GM21381 (cell line): ENCODE results near the gene EPHA3.

Experiments used
- ATAC-seq: cut with Tn5 transposase; IDR thresholded peaks from one replicate; pipeline ENCODE4 v1.9.1; 2021; ENCODE audit warnings: mild to moderate bottlenecking, moderate library complexity; ENCODE audit not compliant: unreplicated experiment

The EPHA3 gene

GRCh38 chr3:89144080-89144479 lies 36.7 kb downstream of the EPHA3 start:
- ATAC-seq, result no peak

- no peak for ATAC-seq
Measured at GRCh38 chr3:89145995-89146394, 38.6 kb downstream of the EPHA3 start.

GRCh38 chr3:89154416-89154815 lies 47.0 kb downstream of the EPHA3 start:
- no peak for ATAC-seq

- no peak for ATAC-seq
Measured at GRCh38 chr3:89155811-89156210, 48.4 kb downstream of the EPHA3 start.

GRCh38 chr3:89157575-89157974 lies 50.2 kb downstream of the EPHA3 start:
- ATAC-seq, result no peak

GRCh38 chr3:89159605-89160004 lies 52.2 kb downstream of the EPHA3 start:
- ATAC-seq, result no peak

- ATAC-seq, result no peak
Measured at GRCh38 chr3:89164774-89165173, 57.4 kb downstream of the EPHA3 start.

GRCh38 chr3:89165636-89166263 lies 58.3 kb downstream of the EPHA3 start:
- ATAC-seq, result no peak

GRCh38 chr3:89171687-89172545 lies 64.5 kb downstream of the EPHA3 start:
- no peak for ATAC-seq

- ATAC-seq, result no peak
Measured at GRCh38 chr3:89173546-89173945, 66.1 kb downstream of the EPHA3 start.

- ATAC-seq, result no peak
Measured at GRCh38 chr3:89179355-89180001, 72.1 kb downstream of the EPHA3 start.

GRCh38 chr3:89180334-89180733 lies 72.9 kb downstream of the EPHA3 start:
- ATAC-seq, result no peak

- no peak for ATAC-seq
Measured at GRCh38 chr3:89182056-89182455, 74.6 kb downstream of the EPHA3 start.

- no peak for ATAC-seq
Measured at GRCh38 chr3:89184151-89184995, 77.0 kb downstream of the EPHA3 start.

- ATAC-seq, result no peak
Measured at GRCh38 chr3:89186456-89186855, 79.0 kb downstream of the EPHA3 start.

- ATAC-seq, result no peak
Measured at GRCh38 chr3:89198591-89198990, 91.2 kb downstream of the EPHA3 start.

- no peak for ATAC-seq
Measured at GRCh38 chr3:89212619-89213018, 105.2 kb downstream of the EPHA3 start.

GRCh38 chr3:89216016-89216739 lies 108.8 kb downstream of the EPHA3 start:
- ATAC-seq, result no peak

GRCh38 chr3:89217148-89217685 lies 109.8 kb downstream of the EPHA3 start:
- ATAC-seq, result no peak

GRCh38 chr3:89221924-89222323 lies 114.5 kb downstream of the EPHA3 start:
- no peak for ATAC-seq
